ENCODE measurements around the gene PSMB7. TPM values are rescaled to one million over a fixed set of nuclear protein-coding genes. Genes with fewer than 3 reads are reported as not detected.

Gene PSMB7
- total RNA-seq, 1 experiment from 2014 or later = 380 TPM

DNA sequence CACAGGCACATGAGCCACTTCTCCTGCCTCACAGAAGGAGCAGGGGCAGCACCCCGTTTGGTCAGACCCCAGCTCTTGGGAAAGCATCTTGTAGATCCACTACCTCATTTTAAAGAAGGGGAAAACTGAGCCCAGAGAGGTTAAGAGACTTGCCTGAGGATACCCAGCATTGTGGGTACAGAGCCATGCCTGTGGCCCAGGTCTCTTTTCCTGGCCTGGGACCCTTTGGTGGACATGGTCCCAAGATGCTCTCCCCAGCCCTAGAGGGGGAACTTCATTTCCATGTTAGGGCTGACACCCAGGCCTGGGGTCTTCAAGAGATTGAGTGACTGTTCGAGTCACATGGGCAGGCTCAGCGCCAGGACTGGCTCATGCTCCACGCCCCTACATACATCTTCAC, 93.3 kb downstream of the PSMB7 start:
- no peaks in the 10 kb centered on the region for H3K4me1 ChIP-seq (ENCODE audit: insufficient read depth, low read length, poor library complexity, severe bottlenecking)
- intact Hi-C loops (cut with micrococcal nuclease; ENCODE audit: unreplicated experiment) = loop anchor here (2.0 to 10.0 kb wide), 2 partner anchors 195 to 917 kb away; no protein-coding TSS in a partner anchor
- H3K9me3 ChIP-seq (ENCODE audit: low read depth, low read length, poor library complexity, severe bottlenecking) = no peaks in the 10 kb centered on the region
- no peaks in the 10 kb centered on the region for H3K27me3 ChIP-seq (replicated peaks; ENCODE audit: insufficient read depth, low read depth, low read length, poor library complexity)
- no peak overlapping the region for H3K27ac ChIP-seq (ENCODE audit: low read depth, low read length, poor library complexity, severe bottlenecking)
- no peak overlapping the region for H3K4me3 ChIP-seq (ENCODE audit: low read depth, low read length, poor library complexity, severe bottlenecking)
- peaks cover 10% of the 10 kb centered on the region for H3K36me3 ChIP-seq (ENCODE audit: insufficient read depth, low read length, poor library complexity, severe bottlenecking)
- CTCF ChIA-PET = no interaction called here
- TF ChIP-seq EZH2 (IDR thresholded peaks at IDR 0.05; ENCODE audit: borderline replicate concordance, low read depth, low read length, poor library complexity, severe bottlenecking) = no peak
- TF ChIP-seq CTCF (conservative IDR thresholded peaks at IDR 0.05; ENCODE audit: low read depth, low read length) = no peak
- no TSS peak for BruUV-seq (replicated peaks)
- POLR2A ChIA-PET (ENCODE audit: low non-redundant PET) = no interaction called here
- no peak for DNase-seq (ENCODE audit: low spot score)

DNA sequence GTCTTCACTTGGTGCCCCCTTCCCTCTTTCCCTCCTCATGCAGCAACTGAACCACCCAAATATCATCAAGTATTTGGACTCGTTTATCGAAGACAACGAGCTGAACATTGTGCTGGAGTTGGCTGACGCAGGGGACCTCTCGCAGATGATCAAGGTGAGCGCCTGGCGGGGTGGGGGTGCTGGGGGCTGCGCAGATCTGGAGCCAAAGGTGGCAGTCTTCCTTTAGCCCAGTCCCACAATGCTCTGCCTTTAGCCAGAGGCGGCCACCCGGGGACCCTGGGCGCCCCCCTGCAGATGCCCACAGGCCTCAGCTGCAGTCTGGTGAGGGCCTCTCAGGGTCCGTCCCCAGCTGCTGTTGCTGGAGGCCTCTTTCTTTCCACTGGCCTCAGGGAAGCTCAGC, 93.8 kb downstream of the PSMB7 start:
- no peaks in the 10 kb centered on the region for H3K9me3 ChIP-seq (ENCODE audit: low read depth, low read length, poor library complexity, severe bottlenecking)
- DNase-seq (ENCODE audit: low spot score) = no peak
- H3K36me3 ChIP-seq (ENCODE audit: insufficient read depth, low read length, poor library complexity, severe bottlenecking) = peaks cover 8% of the 10 kb centered on the region
- no TSS peak for BruUV-seq (replicated peaks)
- H3K27me3 ChIP-seq (replicated peaks; ENCODE audit: insufficient read depth, low read depth, low read length, poor library complexity) = no peaks in the 10 kb centered on the region
- intact Hi-C loops (cut with micrococcal nuclease; ENCODE audit: unreplicated experiment) = loop anchor here (2.0 to 10.0 kb wide), 2 partner anchors 195 to 917 kb away; no protein-coding TSS in a partner anchor
- H3K4me1 ChIP-seq (ENCODE audit: insufficient read depth, low read length, poor library complexity, severe bottlenecking) = no peaks in the 10 kb centered on the region
- TF ChIP-seq CTCF (conservative IDR thresholded peaks at IDR 0.05; ENCODE audit: low read depth, low read length) (no peak), EZH2 (IDR thresholded peaks at IDR 0.05; ENCODE audit: borderline replicate concordance, low read depth, low read length, poor library complexity, severe bottlenecking) (no peak)
- H3K27ac ChIP-seq (ENCODE audit: low read depth, low read length, poor library complexity, severe bottlenecking) = no peak overlapping the region
- H3K4me3 ChIP-seq (ENCODE audit: low read depth, low read length, poor library complexity, severe bottlenecking) = no peak overlapping the region
- ChIA-PET CTCF (no interaction called here), POLR2A (ENCODE audit: low non-redundant PET) (no interaction called here)

DNA sequence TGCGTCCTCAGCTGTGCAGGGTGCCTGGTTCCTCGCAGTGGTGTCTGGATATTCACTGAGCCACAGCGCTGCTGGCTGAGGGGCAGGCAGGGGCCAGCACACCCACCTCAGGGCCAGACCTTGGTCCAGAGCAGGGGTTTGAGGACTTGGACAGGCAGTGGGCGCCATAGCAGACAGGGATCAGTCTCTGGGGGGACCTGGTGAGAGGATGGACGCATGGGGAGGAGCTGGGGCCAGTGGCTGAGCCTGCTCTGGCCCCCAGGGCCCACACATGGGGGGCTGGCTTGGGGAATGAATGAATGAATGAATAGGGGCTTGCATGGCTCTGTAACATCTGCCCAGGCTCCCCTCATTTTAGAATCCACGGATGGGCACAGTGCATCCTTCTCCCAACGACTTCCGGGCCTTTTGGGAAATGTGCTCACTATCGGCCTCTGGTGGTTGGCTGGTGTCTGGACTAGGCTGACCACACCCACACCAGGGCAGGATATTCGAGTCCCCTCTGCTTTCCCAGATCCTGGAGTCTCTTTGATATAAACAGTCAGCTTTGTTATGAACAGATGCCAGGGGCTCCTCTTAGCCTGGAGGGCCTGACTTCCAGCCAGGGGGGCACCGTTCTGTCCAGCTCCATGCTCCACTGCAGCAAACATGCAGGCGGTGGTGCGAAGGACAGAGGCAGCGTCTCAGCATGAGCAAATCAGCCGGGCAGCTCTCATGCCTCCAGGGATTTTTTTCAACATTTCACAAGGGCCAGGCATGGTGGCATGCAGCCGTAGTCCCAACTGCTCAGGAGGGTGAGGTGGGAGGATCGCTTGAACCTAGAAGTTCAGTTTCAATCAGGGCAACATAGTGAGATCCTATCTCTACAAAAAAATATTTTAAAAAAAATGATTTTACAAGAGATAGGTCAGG, 94.9 kb downstream of the PSMB7 start:
- no peak overlapping the region for H3K27ac ChIP-seq (ENCODE audit: low read depth, low read length, poor library complexity, severe bottlenecking)
- no TSS peak for BruUV-seq (replicated peaks)
- TF ChIP-seq EZH2 (IDR thresholded peaks at IDR 0.05; ENCODE audit: borderline replicate concordance, low read depth, low read length, poor library complexity, severe bottlenecking) (no peak), CTCF (conservative IDR thresholded peaks at IDR 0.05; ENCODE audit: low read depth, low read length) (peak; percentile 89)
- H3K4me1 ChIP-seq (ENCODE audit: insufficient read depth, low read length, poor library complexity, severe bottlenecking) = no peaks in the 10 kb centered on the region
- no peaks in the 10 kb centered on the region for H3K27me3 ChIP-seq (replicated peaks; ENCODE audit: insufficient read depth, low read depth, low read length, poor library complexity)
- DNase-seq (ENCODE audit: low spot score) = peak; percentile 80
- H3K4me3 ChIP-seq (ENCODE audit: low read depth, low read length, poor library complexity, severe bottlenecking) = no peak overlapping the region
- ChIA-PET POLR2A (ENCODE audit: low non-redundant PET) (interaction anchor here (0.6 kb wide), 1 partner anchor 1067 kb away, joined by 3 read pairs; no protein-coding TSS in a partner anchor), CTCF (interaction anchor here (0.7 kb wide), 1 partner anchor 14 kb away, joined by 6 read pairs; no protein-coding TSS in a partner anchor)
- H3K9me3 ChIP-seq (ENCODE audit: low read depth, low read length, poor library complexity, severe bottlenecking) = no peaks in the 10 kb centered on the region
- peaks cover 11% of the 10 kb centered on the region for H3K36me3 ChIP-seq (ENCODE audit: insufficient read depth, low read length, poor library complexity, severe bottlenecking)
- intact Hi-C loops (cut with micrococcal nuclease; ENCODE audit: unreplicated experiment) = loop anchor here (1.0 to 10.0 kb wide), 3 partner anchors 194 to 916 kb away; no protein-coding TSS in a partner anchor
